ENCODE results near the gene TMEM247. TPM values are rescaled to one million over a fixed set of nuclear protein-coding genes. Genes with fewer than 3 reads are reported as not detected.

TMEM247 gene
- total RNA-seq, 1 experiment from 2014 or later = not detected

- DNase-seq = no peak
- Histone ChIP-seq H3K9me2 (ENCODE audit: insufficient read depth) (no peaks in the 10 kb centered on the region), H3K4me2 (no peak overlapping the region), H3K27me3 (ENCODE audit: insufficient read depth, low read depth) (no peaks in the 10 kb centered on the region), H3K79me2 (ENCODE audit: low read depth) (no peaks in the 10 kb centered on the region), H3K4me1 (replicated peaks; ENCODE audit: insufficient read depth) (no peaks in the 10 kb centered on the region), H3F3A (ENCODE audit: insufficient read depth, low read depth) (no peaks in the 10 kb centered on the region), H3K4me3 (no peak overlapping the region), H3K9me3 (ENCODE audit: insufficient read depth, low read depth) (no peaks in the 10 kb centered on the region), H4K20me1 (ENCODE audit: insufficient read depth) (no peaks in the 10 kb centered on the region), H2AFZ (no peak overlapping the region), H3K36me3 (ENCODE audit: low read depth) (no peaks in the 10 kb centered on the region), H3K27ac (no peak overlapping the region)
- CTCF ChIA-PET = no interaction called here
- TF ChIP-seq CTCF (conservative IDR thresholded peaks at IDR 0.05) (no peak), EZH2 (IDR thresholded peaks at IDR 0.05; ENCODE audit: low read depth) (no peak)
- BruUV-seq (replicated peaks) = no TSS peak
- POLR2A ChIA-PET (ENCODE audit: unreplicated experiment) = no interaction called here
- intact Hi-C loops (cut with micrococcal nuclease; ENCODE audit: unreplicated experiment) = no loop called here
These were observed 10.2 kb upstream of the TMEM247 start for GRCh38 chr2:46469116-46469515.

- Histone ChIP-seq H3K79me2 (ENCODE audit: low read depth) (no peaks in the 10 kb centered on the region), H3K27me3 (ENCODE audit: insufficient read depth, low read depth) (no peaks in the 10 kb centered on the region), H3K27ac (no peak overlapping the region), H3K4me1 (replicated peaks; ENCODE audit: insufficient read depth) (no peaks in the 10 kb centered on the region), H3K4me2 (no peak overlapping the region), H3K4me3 (no peak overlapping the region), H3K36me3 (ENCODE audit: low read depth) (no peaks in the 10 kb centered on the region), H3F3A (ENCODE audit: insufficient read depth, low read depth) (no peaks in the 10 kb centered on the region), H3K9me3 (ENCODE audit: insufficient read depth, low read depth) (no peaks in the 10 kb centered on the region), H3K9me2 (ENCODE audit: insufficient read depth) (no peaks in the 10 kb centered on the region), H2AFZ (no peak overlapping the region), H4K20me1 (ENCODE audit: insufficient read depth) (no peaks in the 10 kb centered on the region)
- TF ChIP-seq EZH2 (IDR thresholded peaks at IDR 0.05; ENCODE audit: low read depth) = no peak
- no peak for TF ChIP-seq CTCF (conservative IDR thresholded peaks at IDR 0.05)
- no TSS peak for BruUV-seq (replicated peaks)
- intact Hi-C loops (cut with micrococcal nuclease; ENCODE audit: unreplicated experiment) = no loop called here
- ChIA-PET POLR2A (ENCODE audit: unreplicated experiment) (no interaction called here), CTCF (no interaction called here)
- DNase-seq = no peak
These were observed 9.7 kb upstream of the TMEM247 start for GRCh38 chr2:46469700-46470099.

- TF ChIP-seq EZH2 (IDR thresholded peaks at IDR 0.05; ENCODE audit: low read depth) = no peak
- no peak for TF ChIP-seq CTCF (conservative IDR thresholded peaks at IDR 0.05)
- no peaks in the 10 kb centered on the region for H3K9me2 ChIP-seq (ENCODE audit: insufficient read depth)
- no peak overlapping the region for H3K4me2 ChIP-seq
- no peak overlapping the region for H3K27ac ChIP-seq
- no peak overlapping the region for H3K4me3 ChIP-seq
- H3K36me3 ChIP-seq (ENCODE audit: low read depth) = no peaks in the 10 kb centered on the region
- no peaks in the 10 kb centered on the region for H3F3A ChIP-seq (ENCODE audit: insufficient read depth, low read depth)
- ChIA-PET POLR2A (ENCODE audit: unreplicated experiment) (no interaction called here), CTCF (interaction anchor here (0.6 kb wide), 1 partner anchor 102 kb away, joined by 3 read pairs; no protein-coding TSS in a partner anchor)
- intact Hi-C loops (cut with micrococcal nuclease; ENCODE audit: unreplicated experiment) = no loop called here
- no peaks in the 10 kb centered on the region for H3K4me1 ChIP-seq (replicated peaks; ENCODE audit: insufficient read depth)
- H2AFZ ChIP-seq = no peak overlapping the region
- no peaks in the 10 kb centered on the region for H4K20me1 ChIP-seq (ENCODE audit: insufficient read depth)
- no peaks in the 10 kb centered on the region for H3K27me3 ChIP-seq (ENCODE audit: insufficient read depth, low read depth)
- H3K9me3 ChIP-seq (ENCODE audit: insufficient read depth, low read depth) = no peaks in the 10 kb centered on the region
- no TSS peak for BruUV-seq (replicated peaks)
- DNase-seq = no peak
- no peaks in the 10 kb centered on the region for H3K79me2 ChIP-seq (ENCODE audit: low read depth)
These were observed 9.2 kb upstream of the TMEM247 start for GRCh38 chr2:46470114-46470628.

Measured in PC-9 (cell line).